GM10266 (cell line): ENCODE results near the gene SPDYE4.
A peak's percentile ranks its signal among the peaks of the same experiment; 100 is the strongest.

Experiments
- DNase-seq: peaks from one replicate; pipeline ENCODE4 v3.0.0; 2012; ENCODE audit errors: extremely low spot score
- TF ChIP-seq, protein P1 (sequence below): IDR thresholded peaks from 2 replicates; pipeline ENCODE4 v1.5.1; 2012; ENCODE audit warnings: mild to moderate bottlenecking, low read depth; ENCODE audit not compliant: control insufficient read depth, insufficient read depth; ENCODE audit errors: missing control alignments

The SPDYE4 gene

DNA sequence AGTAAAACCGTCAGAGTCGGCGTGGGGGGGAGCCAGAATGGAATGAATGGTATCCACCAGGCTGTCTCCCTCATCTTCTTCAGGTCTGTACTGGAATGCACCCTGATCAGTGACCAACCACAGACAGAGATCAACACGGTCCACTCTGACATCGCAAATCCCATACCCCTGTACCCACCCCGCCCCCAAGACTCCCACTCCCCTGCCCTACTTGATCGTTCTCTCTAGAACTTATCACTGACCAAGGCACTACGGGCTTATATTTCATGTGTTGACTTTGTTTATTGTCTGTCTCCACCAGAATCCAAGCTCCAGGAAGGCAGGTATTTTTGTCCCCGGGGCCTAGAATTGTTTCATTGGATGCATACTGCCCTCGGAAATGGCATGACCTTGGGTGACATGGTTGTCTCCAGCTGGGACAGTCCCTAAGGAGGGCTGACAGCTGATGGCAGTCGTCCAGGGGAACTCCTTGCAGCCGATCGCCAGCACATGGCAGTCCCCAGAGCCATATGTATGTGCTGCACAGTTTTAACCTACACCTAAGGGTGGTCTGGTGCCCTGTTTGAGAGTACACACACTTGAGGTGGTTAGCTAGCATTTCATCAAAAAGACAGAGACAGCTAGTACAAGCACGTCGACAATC, 41.3 kb upstream of the SPDYE4 start:
- peak; percentile 45 for DNase-seq
- TF ChIP-seq, protein P1, sequence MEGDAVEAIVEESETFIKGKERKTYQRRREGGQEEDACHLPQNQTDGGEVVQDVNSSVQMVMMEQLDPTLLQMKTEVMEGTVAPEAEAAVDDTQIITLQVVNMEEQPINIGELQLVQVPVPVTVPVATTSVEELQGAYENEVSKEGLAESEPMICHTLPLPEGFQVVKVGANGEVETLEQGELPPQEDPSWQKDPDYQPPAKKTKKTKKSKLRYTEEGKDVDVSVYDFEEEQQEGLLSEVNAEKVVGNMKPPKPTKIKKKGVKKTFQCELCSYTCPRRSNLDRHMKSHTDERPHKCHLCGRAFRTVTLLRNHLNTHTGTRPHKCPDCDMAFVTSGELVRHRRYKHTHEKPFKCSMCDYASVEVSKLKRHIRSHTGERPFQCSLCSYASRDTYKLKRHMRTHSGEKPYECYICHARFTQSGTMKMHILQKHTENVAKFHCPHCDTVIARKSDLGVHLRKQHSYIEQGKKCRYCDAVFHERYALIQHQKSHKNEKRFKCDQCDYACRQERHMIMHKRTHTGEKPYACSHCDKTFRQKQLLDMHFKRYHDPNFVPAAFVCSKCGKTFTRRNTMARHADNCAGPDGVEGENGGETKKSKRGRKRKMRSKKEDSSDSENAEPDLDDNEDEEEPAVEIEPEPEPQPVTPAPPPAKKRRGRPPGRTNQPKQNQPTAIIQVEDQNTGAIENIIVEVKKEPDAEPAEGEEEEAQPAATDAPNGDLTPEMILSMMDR: no peak

DNA sequence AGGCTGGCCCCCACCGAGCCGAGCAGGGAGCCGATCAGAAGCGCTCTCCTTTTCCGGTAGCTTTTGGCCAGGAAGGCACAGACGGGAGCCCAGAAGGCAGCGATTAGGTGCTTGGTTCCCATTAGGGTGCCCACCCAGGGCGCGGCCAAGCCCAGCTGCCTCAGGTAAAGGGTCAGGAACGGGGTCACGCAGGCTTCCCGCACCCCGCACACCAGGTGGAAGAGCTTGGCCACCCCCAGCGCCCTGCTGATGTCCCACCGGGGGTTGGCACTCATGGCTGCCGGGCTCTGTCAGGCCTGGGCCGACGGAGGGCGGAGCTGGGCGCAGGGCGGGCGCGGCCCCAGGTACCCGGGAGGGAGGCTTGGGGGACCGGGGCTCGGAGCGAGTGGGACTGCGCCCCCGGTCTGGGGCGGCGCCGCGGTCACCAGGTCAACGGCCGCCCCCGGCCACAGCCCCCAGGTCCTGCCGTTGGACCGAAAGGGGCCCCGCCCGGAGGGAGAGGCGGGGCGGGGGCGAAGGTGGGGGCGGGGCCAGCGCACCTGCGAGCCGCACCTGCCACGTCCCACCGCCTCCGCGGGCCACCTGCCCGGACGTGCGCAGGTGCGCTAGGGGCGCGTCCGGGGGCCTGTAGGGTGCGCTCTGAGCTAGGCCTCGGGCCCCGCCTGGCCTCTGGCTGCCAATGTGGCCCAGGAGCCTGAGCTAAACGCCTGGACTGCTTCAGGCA, 40.7 kb upstream of the SPDYE4 start, which contains the start of gene MFSD6L:
Gene MFSD6L (minus strand): TSS at position 520 of the 724 bp plus-strand sequence. CDS start 245 bp downstream, at position 275.
- DNase-seq: peak; percentile 13
- TF ChIP-seq, protein P1: peak; percentile 17

DNA sequence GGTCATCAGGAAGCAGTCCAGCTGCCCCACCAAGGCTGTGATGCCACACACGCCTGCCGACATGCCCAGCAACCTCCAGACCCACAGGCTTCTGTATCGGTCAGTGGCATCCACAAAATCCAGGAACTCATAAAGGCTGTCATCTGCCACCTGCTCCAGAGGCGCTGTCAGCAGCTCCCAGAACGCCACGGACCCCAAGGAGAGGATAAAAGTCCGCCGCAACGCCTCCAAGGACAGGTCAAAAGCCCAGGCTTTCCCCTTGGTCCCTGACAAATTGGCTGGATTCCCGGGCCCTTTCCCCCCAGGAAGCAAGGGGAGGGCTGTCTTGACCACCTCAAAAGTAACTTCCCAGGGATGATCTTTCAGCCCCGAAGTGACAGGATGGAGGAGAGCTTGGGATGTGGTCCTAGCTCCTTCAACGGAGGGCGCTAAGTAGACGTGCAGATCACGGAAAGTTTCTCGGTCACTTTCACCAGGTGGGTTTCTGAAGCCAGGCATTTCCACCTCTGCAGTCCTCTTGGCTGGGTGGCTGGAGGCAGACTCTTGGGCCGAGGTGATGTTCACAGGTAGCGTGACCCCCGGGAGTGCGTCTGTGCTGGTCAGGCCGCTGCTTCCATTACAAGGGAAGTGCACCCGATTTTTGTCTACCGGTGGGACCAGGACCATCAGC, 40.0 kb upstream of the SPDYE4 start:
- DNase-seq: peak; percentile 9
- TF ChIP-seq, protein P1: no peak

DNA sequence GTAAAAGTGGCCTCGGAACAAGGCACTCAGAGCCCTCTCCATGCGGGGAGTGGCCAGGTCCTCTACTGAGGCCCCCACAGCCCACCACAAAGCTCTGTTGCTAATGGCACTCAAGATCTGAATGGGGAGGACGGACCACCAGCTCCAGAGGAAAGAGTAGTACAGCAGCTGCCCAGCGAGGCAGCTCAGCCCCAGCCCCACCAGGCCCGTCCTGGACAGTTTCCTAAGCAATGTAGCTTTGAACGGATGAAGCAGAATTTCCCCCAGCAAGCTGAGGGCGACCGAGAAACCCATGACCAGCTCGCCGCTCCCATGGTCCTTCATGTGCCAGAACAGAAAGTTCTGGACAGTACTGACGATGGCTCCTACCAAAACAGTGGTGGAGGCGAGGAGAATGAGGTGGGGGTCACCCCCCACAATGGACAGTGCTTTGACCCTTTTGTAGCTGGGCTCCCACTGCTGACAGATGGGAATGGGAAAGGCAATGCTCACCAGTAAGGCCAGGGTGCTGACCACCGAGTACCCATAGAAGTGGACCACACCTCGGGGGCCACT, 39.4 kb upstream of the SPDYE4 start:
- peak; percentile 6 for DNase-seq
- TF ChIP-seq, protein P1: no peak

DNA sequence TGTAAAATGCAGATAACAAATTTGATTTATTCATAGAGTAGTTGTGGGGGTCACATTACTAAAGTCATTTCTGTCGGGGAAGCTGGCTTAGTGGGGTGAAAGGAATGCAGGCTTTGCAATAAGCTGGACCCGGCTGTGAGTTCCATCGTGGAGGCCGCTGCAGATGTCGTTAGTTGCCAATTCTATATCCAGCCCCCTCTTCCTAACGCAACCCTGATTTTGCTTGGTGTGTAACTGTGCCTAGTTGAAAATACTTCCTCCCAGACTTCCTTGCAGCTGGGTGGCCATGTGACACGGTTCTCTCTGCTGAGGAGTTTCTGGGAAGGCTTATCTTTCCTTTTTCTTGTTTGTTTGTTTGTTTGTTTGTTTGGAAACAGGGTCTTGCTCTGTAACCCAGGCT, 36.3 kb upstream of the SPDYE4 start:
- DNase-seq: no peak
- TF ChIP-seq, protein P1: no peak

DNA sequence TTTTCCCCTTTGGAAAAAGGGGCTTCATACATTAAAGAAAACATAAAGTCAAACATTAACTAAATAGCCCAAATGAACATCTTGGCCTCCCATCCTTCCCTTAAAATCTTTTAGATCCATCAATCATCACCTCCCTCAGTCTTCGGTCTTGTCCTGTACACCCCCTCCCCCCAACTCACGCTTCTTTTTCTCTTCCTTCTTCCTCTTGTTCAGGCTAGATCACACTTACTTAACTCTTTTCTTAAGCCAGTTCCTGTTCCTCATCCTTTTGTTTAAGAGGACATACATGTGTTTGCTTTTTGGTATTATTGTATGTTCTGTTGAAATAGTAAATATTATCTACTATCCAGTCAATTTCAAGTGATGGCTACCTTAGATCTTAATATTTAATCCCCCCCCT, 35.3 kb upstream of the SPDYE4 start:
- TF ChIP-seq, protein P1: no peak
- no peak for DNase-seq
